Measurements from ENCODE around the gene CAMP. TPM values are rescaled to one million over a fixed set of nuclear protein-coding genes. Genes with fewer than 3 reads are reported as not detected.
A peak's percentile ranks its signal among the peaks of the same experiment; 100 is the strongest.
"Not testable (repeated sequence)": the region's sequence is repeated elsewhere in the genome, so short reads cannot be mapped to it uniquely, and the experiment has no call there.

Gene CAMP
- total RNA-seq, 1 experiment from 2014 or later: not detected

- no peak for DNase-seq (ENCODE audit: low read depth)
These were observed 33.3 kb downstream of the CAMP start for GRCh38 chr3:48256557-48256956.

GRCh38 chr3:48258530-48258929 lies 35.2 kb downstream of the CAMP start:
- no peak for DNase-seq (ENCODE audit: low read depth)

- DNase-seq (ENCODE audit: low read depth): no peak
These were observed 44.5 kb downstream of the CAMP start for GRCh38 chr3:48267782-48268181.

- no peak for DNase-seq (ENCODE audit: low read depth)
These were observed 45.2 kb downstream of the CAMP start for GRCh38 chr3:48268381-48268935.

GRCh38 chr3:48268936-48269561 lies 45.8 kb downstream of the CAMP start:
- DNase-seq (ENCODE audit: low read depth): no peak

- DNase-seq (ENCODE audit: low read depth): no peak
These were observed 46.3 kb downstream of the CAMP start for GRCh38 chr3:48269592-48269991.

GRCh38 chr3:48270306-48270705 lies 47.0 kb downstream of the CAMP start:
- DNase-seq (ENCODE audit: low read depth): no peak

GRCh38 chr3:48271223-48271622 lies 47.9 kb downstream of the CAMP start:
- DNase-seq (ENCODE audit: low read depth): not testable (repeated sequence)

- no peak for DNase-seq (ENCODE audit: low read depth)
These were observed 48.6 kb downstream of the CAMP start for GRCh38 chr3:48271763-48272498.

- peak; percentile 53 for DNase-seq (ENCODE audit: low read depth)
These were observed 50.4 kb downstream of the CAMP start for GRCh38 chr3:48273594-48274211.

- DNase-seq (ENCODE audit: low read depth): no peak
These were observed 51.2 kb downstream of the CAMP start for GRCh38 chr3:48274452-48274851.

Other genes starting within 250 kb of the CAMP start
- gene MAP4, start 207.1 kb upstream of the CAMP start, total RNA-seq (2014; rRNA removed; shearing (Covaris generic)): 56.3 and 95.5 TPM in 2 replicates
- gene CDC25A, start 35.1 kb upstream of the CAMP start, total RNA-seq (2014; rRNA removed; shearing (Covaris generic)): 8.9 and 16.5 TPM in 2 replicates
- gene ZNF589, start 17.6 kb downstream of the CAMP start, total RNA-seq (2014; rRNA removed; shearing (Covaris generic)): 0.47 and 1.1 TPM in 2 replicates
- gene NME6, start 77.9 kb downstream of the CAMP start, total RNA-seq (2014; rRNA removed; shearing (Covaris generic)): 22.0 and 31.0 TPM in 2 replicates
- gene SPINK8, start 110.2 kb downstream of the CAMP start, total RNA-seq (2014; rRNA removed; shearing (Covaris generic)): not detected in 2 replicates
- gene FBXW12, start 148.7 kb downstream of the CAMP start, total RNA-seq (2014; rRNA removed; shearing (Covaris generic)): not detected in 2 replicates
- gene PLXNB1, start 206.6 kb downstream of the CAMP start, total RNA-seq (2014; rRNA removed; shearing (Covaris generic)): 4.1 and 8.9 TPM in 2 replicates
- 10.6 and 11.0 TPM in 2 replicates for gene CCDC51, start 216.6 kb downstream of the CAMP start, total RNA-seq (2014; rRNA removed; shearing (Covaris generic))
- gene TMA7, start 216.8 kb downstream of the CAMP start, total RNA-seq (2014; rRNA removed; shearing (Covaris generic)): 479 and 535 TPM in 2 replicates
- 4.9 and 7.2 TPM in 2 replicates for gene ATRIP, start 223.2 kb downstream of the CAMP start, total RNA-seq (2014; rRNA removed; shearing (Covaris generic))